GM10266 (cell line): Measurements from ENCODE around the gene CRY2.

Source experiments
- DNase-seq: peaks from one replicate; pipeline ENCODE4 v3.0.0; 2012; ENCODE audit errors: extremely low spot score
- TF ChIP-seq, protein P1 (sequence below): IDR thresholded peaks from 2 replicates; pipeline ENCODE4 v1.5.1; 2012; ENCODE audit warnings: mild to moderate bottlenecking, low read depth; ENCODE audit not compliant: control insufficient read depth, insufficient read depth; ENCODE audit errors: missing control alignments

CRY2 gene

DNA sequence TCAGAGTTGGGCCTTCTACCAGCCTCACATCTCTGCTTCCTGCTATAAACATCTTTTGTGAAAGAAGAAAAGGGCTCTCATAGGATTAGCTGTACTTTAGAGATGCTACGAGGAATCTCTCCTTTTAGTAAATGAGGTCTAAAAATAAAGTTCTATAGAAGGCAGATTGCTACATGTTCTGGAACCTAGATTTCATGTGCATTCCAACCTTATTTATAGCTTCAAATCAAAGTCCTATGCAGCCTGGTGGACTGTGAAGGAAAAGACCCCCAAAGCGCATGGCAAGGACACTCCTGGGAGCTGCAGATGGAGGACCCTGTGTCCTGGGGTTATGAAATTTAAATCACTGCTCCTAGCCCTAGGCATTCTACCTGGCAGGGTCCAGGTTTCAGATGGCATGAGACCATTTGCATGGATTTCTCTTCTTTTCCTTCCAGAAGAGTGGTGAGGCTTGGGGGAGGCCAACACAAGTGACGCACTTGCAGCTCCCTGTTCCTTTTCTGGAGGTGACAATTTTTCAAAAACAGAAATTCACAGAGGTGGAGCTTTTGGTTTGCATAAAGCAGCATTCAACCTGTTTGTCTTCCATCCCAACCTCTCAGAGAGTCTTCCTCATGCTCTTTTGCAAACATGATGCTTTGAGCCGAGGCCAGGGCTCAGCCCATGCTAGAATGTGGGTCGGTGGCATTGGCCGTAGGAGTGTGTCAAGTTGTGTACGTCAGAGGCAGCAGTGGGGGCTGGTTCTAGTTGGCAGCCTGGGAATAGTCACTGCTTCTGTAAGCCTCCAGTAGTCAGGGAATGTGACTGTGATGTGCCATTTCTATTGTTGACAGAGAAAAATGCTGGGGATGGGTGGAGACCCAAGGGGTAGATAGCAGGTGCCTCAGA is 6.3 kb downstream of the CRY2 start:
- no peak for DNase-seq

DNA sequence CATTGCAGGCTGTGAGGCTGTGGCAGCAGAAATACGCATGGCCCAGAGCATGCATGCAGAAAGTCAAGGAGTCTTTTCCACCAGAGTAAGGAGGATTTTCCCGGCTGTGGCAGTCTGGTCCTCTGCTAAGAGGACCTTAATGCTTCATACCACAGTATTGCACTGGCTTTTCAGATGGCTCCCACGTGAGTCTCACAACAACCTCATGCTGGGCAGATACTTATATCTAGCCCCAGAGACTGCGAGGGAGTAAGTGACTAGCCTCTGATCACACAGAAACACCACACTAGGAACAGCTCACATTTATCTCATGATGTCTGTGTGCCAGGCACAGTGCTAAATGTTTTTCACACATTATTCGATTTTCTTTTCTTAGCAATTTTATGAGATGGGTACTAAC is 8.0 kb downstream of the CRY2 start:
- DNase-seq: no peak
- TF ChIP-seq, protein P1, sequence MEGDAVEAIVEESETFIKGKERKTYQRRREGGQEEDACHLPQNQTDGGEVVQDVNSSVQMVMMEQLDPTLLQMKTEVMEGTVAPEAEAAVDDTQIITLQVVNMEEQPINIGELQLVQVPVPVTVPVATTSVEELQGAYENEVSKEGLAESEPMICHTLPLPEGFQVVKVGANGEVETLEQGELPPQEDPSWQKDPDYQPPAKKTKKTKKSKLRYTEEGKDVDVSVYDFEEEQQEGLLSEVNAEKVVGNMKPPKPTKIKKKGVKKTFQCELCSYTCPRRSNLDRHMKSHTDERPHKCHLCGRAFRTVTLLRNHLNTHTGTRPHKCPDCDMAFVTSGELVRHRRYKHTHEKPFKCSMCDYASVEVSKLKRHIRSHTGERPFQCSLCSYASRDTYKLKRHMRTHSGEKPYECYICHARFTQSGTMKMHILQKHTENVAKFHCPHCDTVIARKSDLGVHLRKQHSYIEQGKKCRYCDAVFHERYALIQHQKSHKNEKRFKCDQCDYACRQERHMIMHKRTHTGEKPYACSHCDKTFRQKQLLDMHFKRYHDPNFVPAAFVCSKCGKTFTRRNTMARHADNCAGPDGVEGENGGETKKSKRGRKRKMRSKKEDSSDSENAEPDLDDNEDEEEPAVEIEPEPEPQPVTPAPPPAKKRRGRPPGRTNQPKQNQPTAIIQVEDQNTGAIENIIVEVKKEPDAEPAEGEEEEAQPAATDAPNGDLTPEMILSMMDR: no peak

More for the DNA sequence above, 6.3 kb downstream of the CRY2 start:
- TF ChIP-seq, protein P1: no peak

GRCh38 chr11:45856044-45856468 is 8.8 kb downstream of the CRY2 start:
- TF ChIP-seq, protein P1: no peak
- DNase-seq: no peak

GRCh38 chr11:45857961-45858474 is 10.7 kb downstream of the CRY2 start:
- TF ChIP-seq, protein P1: no peak
- no peak for DNase-seq

GRCh38 chr11:45858751-45859398 is 11.6 kb downstream of the CRY2 start:
- no peak for DNase-seq
- TF ChIP-seq, protein P1: no peak

DNA sequence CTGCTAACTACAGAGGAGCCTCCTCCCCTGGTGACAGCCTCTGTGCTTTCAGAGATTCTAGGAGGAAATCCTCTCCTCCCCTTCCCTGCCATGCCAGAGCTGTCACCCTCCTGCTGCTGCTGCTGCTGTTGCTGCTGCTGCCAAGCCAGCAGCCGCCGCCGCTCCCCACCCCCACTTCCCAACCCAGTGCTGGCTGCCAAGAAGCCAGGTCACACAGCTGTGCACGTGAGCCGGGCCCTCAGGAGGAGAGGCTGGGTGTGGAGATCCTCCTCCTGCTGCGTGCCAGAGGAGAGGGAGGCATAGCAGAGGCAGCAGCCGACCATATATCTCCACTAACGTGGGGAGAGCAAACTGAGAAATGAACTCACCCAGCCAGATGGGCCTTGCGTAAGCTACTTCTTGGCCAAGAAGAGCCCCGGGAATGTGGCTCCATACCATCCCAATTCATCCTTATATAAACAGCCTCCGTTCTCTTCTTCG is 12.4 kb downstream of the CRY2 start:
- TF ChIP-seq, protein P1: no peak
- no peak for DNase-seq
